A673 (cell line): ENCODE results near the gene ELAVL1. TPM values are rescaled to one million over a fixed set of nuclear protein-coding genes. Genes with fewer than 3 reads are reported as not detected.

Experiments used
- BruUV-seq: library from RNA; stranded (reverse); fragments of 400-500 nt; replicated peaks from 2 replicates; lab custom pipeline; 2021; lab: Mats Ljungman, UMichigan
- CTCF ChIA-PET: fragments of 300-600 bp; sonication (Branson Sonifier 250); formaldehyde crosslinking; loops from one replicate; lab custom pipeline; 2022; ENCODE audit warnings: antibody characterized with exemption; lab: Charles Lee
- POLR2A ChIA-PET: fragments of 300-600 bp; sonication (Branson Sonifier 250); formaldehyde crosslinking; loops from one replicate; lab custom pipeline; 2022; ENCODE audit warnings: antibody characterized with exemption; ENCODE audit not compliant: low non-redundant PET; lab: Charles Lee
- DNase-seq: peaks from one replicate; pipeline ENCODE4 v3.0.0-alpha.2; 2015; ENCODE audit warnings: low spot score
- H3K27ac ChIP-seq: fragments of 200-600 bp; sonication (generic); 2 replicates; pipeline ENCODE4 v1.5.1; 2016; ENCODE audit warnings: mixed run types, low read depth, mild to moderate bottlenecking, mixed read lengths, antibody characterized with exemption, low read length; ENCODE audit not compliant: poor library complexity, severe bottlenecking
- H3K27me3 ChIP-seq: fragments of 200-600 bp; sonication (generic); replicated peaks from 2 replicates; pipeline ENCODE4 v1.6.1; 2017; ENCODE audit warnings: mixed run types, low read depth, mild to moderate bottlenecking, mixed read lengths, antibody characterized with exemption, low read length; ENCODE audit not compliant: insufficient read depth, poor library complexity
- H3K36me3 ChIP-seq: fragments of 200-600 bp; sonication (generic); 2 replicates; pipeline ENCODE4 v1.6.1; 2016; ENCODE audit warnings: mixed run types, mild to moderate bottlenecking, mixed read lengths, antibody characterized with exemption, low read length; ENCODE audit not compliant: insufficient read depth, poor library complexity, severe bottlenecking
- H3K4me1 ChIP-seq: fragments of 200-600 bp; sonication (generic); 2 replicates; pipeline ENCODE4 v1.6.1; 2017; ENCODE audit warnings: mixed run types, mild to moderate bottlenecking, mixed read lengths, antibody characterized with exemption, low read length; ENCODE audit not compliant: insufficient read depth, poor library complexity, severe bottlenecking
- H3K4me3 ChIP-seq: fragments of 200-600 bp; sonication (generic); 2 replicates; pipeline ENCODE4 v1.5.1; 2016; ENCODE audit warnings: low read depth, mixed run types, mild to moderate bottlenecking, mixed read lengths, low read length; ENCODE audit not compliant: poor library complexity, severe bottlenecking
- H3K9me3 ChIP-seq: fragments of 200-600 bp; sonication (generic); 2 replicates; pipeline ENCODE4 v1.6.1; 2016; ENCODE audit warnings: mixed run types, low read depth, mild to moderate bottlenecking, mixed read lengths, antibody characterized with exemption, low read length; ENCODE audit not compliant: poor library complexity, severe bottlenecking
- CTCF ChIP-seq: fragments of 300-800, 200-600 bp; sonication (generic); conservative IDR thresholded peaks from 2 replicates; pipeline ENCODE4 v1.5.1; 2017; ENCODE audit warnings: low read depth, mild to moderate bottlenecking, antibody characterized with exemption, low read length, moderate library complexity, mixed read lengths
- EZH2 ChIP-seq: fragments of 200-600 bp; sonication (generic); IDR thresholded peaks from 2 replicates; pipeline ENCODE4 v1.6.1; 2017; ENCODE audit warnings: borderline replicate concordance, low read depth, mild to moderate bottlenecking, mixed read lengths, antibody characterized with exemption, low read length; ENCODE audit not compliant: poor library complexity, severe bottlenecking
- intact Hi-C: fragments of 100-400 bp; cut with micrococcal nuclease; formaldehyde crosslinking; loops from one replicate; pipeline ENCODE4 v1.10.0; 2022; ENCODE audit not compliant: unreplicated experiment
- total RNA-seq: library from RNA; stranded (reverse); gene quantifications from 2 replicates; pipeline ENCODE4 v1.2.3, GENCODE V29; 2021

The ELAVL1 gene
- total RNA-seq, 1 experiment from 2014 or later = 171 TPM

- DNase-seq = no peak
- H3K36me3 ChIP-seq = peaks cover 2% of the 10 kb centered on the region
- peak overlapping the region; percentile 24 for H3K27ac ChIP-seq
- H3K4me1 ChIP-seq = peaks cover 37% of the 10 kb centered on the region
- ChIA-PET POLR2A (interaction anchor here (0.7 kb wide), 1 partner anchor 1645 kb away, joined by 5 read pairs; no protein-coding TSS in a partner anchor), CTCF (no interaction called here)
- no peak for TF ChIP-seq EZH2
- no peak for TF ChIP-seq CTCF
- intact Hi-C loops = no loop called here
- no peaks in the 10 kb centered on the region for H3K9me3 ChIP-seq
- H3K4me3 ChIP-seq = peak overlapping the region; percentile 51
- peaks cover 12% of the 10 kb centered on the region for H3K27me3 ChIP-seq
- no TSS peak for BruUV-seq
Observed at GRCh38 chr19:7916955-7917266, 88.5 kb downstream of the ELAVL1 start.

- intact Hi-C loops = no loop called here
- peak; percentile 69 for DNase-seq
- POLR2A ChIA-PET = interaction anchor here (0.7 kb wide), 1 partner anchor 1645 kb away, joined by 5 read pairs; no protein-coding TSS in a partner anchor
Observed at GRCh38 chr19:7916103-7916954, 89.1 kb downstream of the ELAVL1 start.

More at GRCh38 chr19:7916103-7916954, 89.1 kb downstream of the ELAVL1 start:
- Histone ChIP-seq H3K36me3 (peaks cover 3% of the 10 kb centered on the region), H3K9me3 (no peaks in the 10 kb centered on the region), H3K4me3 (peak overlapping the region; percentile 51), H3K27me3 (peaks cover 12% of the 10 kb centered on the region), H3K4me1 (peaks cover 32% of the 10 kb centered on the region), H3K27ac (peak overlapping the region; percentile 24)
- CTCF ChIA-PET = no interaction called here
- BruUV-seq = no TSS peak
- TF ChIP-seq EZH2 = no peak
- TF ChIP-seq CTCF = 0 out of 2 replicates have a peak, but pooled peaks have one; percentile 18
